Gastrocnemius medialis (tissue), 4 donors: ENCODE data around the gene ST6GALNAC4.

ENCODE experiments used
- CTCF ChIP-seq, 5 experiments: fragments of 450-650 bp in 3 of 5; fragments of 200-600 bp in 2 of 5; sonication (generic) in 2 of 5; IDR thresholded peaks in 4 of 5; conservative IDR thresholded peaks in 1 of 5; 1 replicate in 4 of 5; 2 replicates in 1 of 5; pipeline ENCODE4 v1.5.1; 2016 to 2019; ENCODE audit warnings: antibody characterized with exemption in 5 of 5, mild to moderate bottlenecking in 3 of 5, moderate library complexity in 3 of 5
- POLR2A ChIP-seq, 2 donors: fragments of 450-650 bp; IDR thresholded peaks; one replicate each; pipeline ENCODE4 v1.6.1; 2017; ENCODE audit warnings: antibody characterized with exemption in 2 of 2, mild to moderate bottlenecking in 2 of 2, moderate library complexity in 2 of 2

GRCh38 chr9:127924736-127925444 is 8.0 kb upstream of the ST6GALNAC4 start:
- TF ChIP-seq CTCF (IDR thresholded peaks at IDR 0.05 in 4 of 5, conservative IDR thresholded peaks at IDR 0.05 in 1 of 5) (no peak), POLR2A (IDR thresholded peaks at IDR 0.05) (no peak)
